ENCODE results near the gene PKN1. TPM values are rescaled to one million over a fixed set of nuclear protein-coding genes. Genes with fewer than 3 reads are reported as not detected.

Gene PKN1
- total RNA-seq, 1 donor from 2014 or later, result 207 TPM

- Mint-ChIP-seq H3K4me1 (ENCODE audit: unreplicated experiment) (peaks cover 3% of the 10 kb centered on the region), H3K27me3 (ENCODE audit: unreplicated experiment) (peaks cover 5% of the 10 kb centered on the region), H3K27ac (ENCODE audit: unreplicated experiment) (no peak overlapping the region), H3K36me3 (ENCODE audit: low read depth, unreplicated experiment) (peaks cover 14% of the 10 kb centered on the region), H3K9me3 (ENCODE audit: unreplicated experiment) (no peaks in the 10 kb centered on the region), H3K4me3 (ENCODE audit: unreplicated experiment) (peak overlapping the region; percentile 63)
- no peak for TF ChIP-seq CTCF (IDR thresholded peaks at IDR 0.05; ENCODE audit: unreplicated experiment)
- no peak for DNase-seq (ENCODE audit: low spot score)
Observed at GRCh38 chr19:14405380-14405757, 27.7 kb upstream of the PKN1 start.

- H3K27ac Mint-ChIP-seq (ENCODE audit: unreplicated experiment), result no peak overlapping the region
- H3K36me3 Mint-ChIP-seq (ENCODE audit: low read depth, unreplicated experiment), result peaks cover 14% of the 10 kb centered on the region
- peak; percentile 98 for TF ChIP-seq CTCF (IDR thresholded peaks at IDR 0.05; ENCODE audit: unreplicated experiment)
- peaks cover 3% of the 10 kb centered on the region for H3K4me1 Mint-ChIP-seq (ENCODE audit: unreplicated experiment)
- H3K4me3 Mint-ChIP-seq (ENCODE audit: unreplicated experiment), result peak overlapping the region; percentile 63
- H3K27me3 Mint-ChIP-seq (ENCODE audit: unreplicated experiment), result peaks cover 5% of the 10 kb centered on the region
- DNase-seq (ENCODE audit: low spot score), result peak; percentile 99
- H3K9me3 Mint-ChIP-seq (ENCODE audit: unreplicated experiment), result no peaks in the 10 kb centered on the region
Observed at GRCh38 chr19:14405758-14406644, 27.1 kb upstream of the PKN1 start.

- DNase-seq (ENCODE audit: low spot score), result no peak
- peaks cover 3% of the 10 kb centered on the region for H3K4me1 Mint-ChIP-seq (ENCODE audit: unreplicated experiment)
- peaks cover 19% of the 10 kb centered on the region for H3K36me3 Mint-ChIP-seq (ENCODE audit: low read depth, unreplicated experiment)
- H3K27ac Mint-ChIP-seq (ENCODE audit: unreplicated experiment), result no peak overlapping the region
- peaks cover 5% of the 10 kb centered on the region for H3K27me3 Mint-ChIP-seq (ENCODE audit: unreplicated experiment)
- H3K4me3 Mint-ChIP-seq (ENCODE audit: unreplicated experiment), result no peak overlapping the region
- no peaks in the 10 kb centered on the region for H3K9me3 Mint-ChIP-seq (ENCODE audit: unreplicated experiment)
- TF ChIP-seq CTCF (IDR thresholded peaks at IDR 0.05; ENCODE audit: unreplicated experiment), result no peak
Observed at GRCh38 chr19:14406645-14407401, 26.3 kb upstream of the PKN1 start.

- Mint-ChIP-seq H3K27ac (ENCODE audit: unreplicated experiment) (no peak overlapping the region), H3K9me3 (ENCODE audit: unreplicated experiment) (no peaks in the 10 kb centered on the region), H3K36me3 (ENCODE audit: low read depth, unreplicated experiment) (peaks cover 26% of the 10 kb centered on the region), H3K4me3 (ENCODE audit: unreplicated experiment) (no peak overlapping the region), H3K27me3 (ENCODE audit: unreplicated experiment) (peaks cover 5% of the 10 kb centered on the region), H3K4me1 (ENCODE audit: unreplicated experiment) (peaks cover 3% of the 10 kb centered on the region)
- no peak for TF ChIP-seq CTCF (IDR thresholded peaks at IDR 0.05; ENCODE audit: unreplicated experiment)
- DNase-seq (ENCODE audit: low spot score), result no peak
Observed at GRCh38 chr19:14407605-14408484, 25.3 kb upstream of the PKN1 start.

All from endothelial cell (in vitro differentiated cells).